A172 (cell line): ENCODE data around the gene DAAM1. TPM values are rescaled to one million over a fixed set of nuclear protein-coding genes. Genes with fewer than 3 reads are reported as not detected.

Experiments used
- DNase-seq: peaks from one replicate; pipeline ENCODE4 v3.0.0-alpha.2; 2015; ENCODE audit warnings: low spot score
- total RNA-seq: library from RNA; depleted of rRNA; stranded (reverse); fragments of >200 nt; shearing (Covaris generic); gene quantifications from 2 replicates; pipeline ENCODE4 v1.2.3, GENCODE V29; 2014

The DAAM1 gene
- total RNA-seq, 1 experiment from 2014 or later = 2.8 TPM

- no peak for DNase-seq
Observed at GRCh38 chr14:59292028-59292427, 103.6 kb downstream of the DAAM1 start.

- DNase-seq = no peak
Observed at GRCh38 chr14:59292921-59293534, 104.6 kb downstream of the DAAM1 start.

- DNase-seq = no peak
Observed at GRCh38 chr14:59293935-59294661, 105.6 kb downstream of the DAAM1 start.

GRCh38 chr14:59294662-59294992 is 106.2 kb downstream of the DAAM1 start:
- DNase-seq = no peak

- no peak for DNase-seq
Observed at GRCh38 chr14:59295951-59296350, 107.5 kb downstream of the DAAM1 start.

GRCh38 chr14:59296508-59296907 is 108.0 kb downstream of the DAAM1 start:
- no peak for DNase-seq

- DNase-seq = no peak
Observed at GRCh38 chr14:59297071-59297776, 108.8 kb downstream of the DAAM1 start.

GRCh38 chr14:59299731-59300130 is 111.3 kb downstream of the DAAM1 start:
- DNase-seq = no peak

GRCh38 chr14:59301354-59301753 is 112.9 kb downstream of the DAAM1 start:
- no peak for DNase-seq

- DNase-seq = no peak
Observed at GRCh38 chr14:59302313-59302712, 113.8 kb downstream of the DAAM1 start.

- DNase-seq = no peak
Observed at GRCh38 chr14:59303216-59303615, 114.7 kb downstream of the DAAM1 start.

GRCh38 chr14:59305231-59305630 is 116.8 kb downstream of the DAAM1 start:
- DNase-seq = no peak

GRCh38 chr14:59305836-59306555 is 117.5 kb downstream of the DAAM1 start:
- peak; percentile 6 for DNase-seq

- peak; percentile 46 for DNase-seq
Observed at GRCh38 chr14:59306775-59307174, 118.3 kb downstream of the DAAM1 start.

GRCh38 chr14:59308086-59308485 is 119.6 kb downstream of the DAAM1 start:
- DNase-seq = no peak

- DNase-seq = no peak
Observed at GRCh38 chr14:59308673-59309072, 120.2 kb downstream of the DAAM1 start.

GRCh38 chr14:59309291-59309900 is 120.9 kb downstream of the DAAM1 start:
- DNase-seq = no peak

GRCh38 chr14:59310633-59311032 is 122.2 kb downstream of the DAAM1 start:
- DNase-seq = no peak

GRCh38 chr14:59311723-59312122 is 123.3 kb downstream of the DAAM1 start:
- DNase-seq = no peak

GRCh38 chr14:59313144-59313651 is 124.7 kb downstream of the DAAM1 start:
- DNase-seq = no peak
